GM18909 (cell line): ENCODE data around the gene ASF1B.
A peak's percentile ranks its signal among the peaks of the same experiment; 100 is the strongest.
"Not testable (repeated sequence)": the region's sequence is repeated elsewhere in the genome, so short reads cannot be mapped to it uniquely, and the experiment has no call there.

Source experiments
- ATAC-seq: cut with Tn5 transposase; IDR thresholded peaks from one replicate; pipeline ENCODE4 v1.9.1; 2021; ENCODE audit warnings: mild to moderate bottlenecking; ENCODE audit not compliant: unreplicated experiment, poor library complexity

ASF1B gene

GRCh38 chr19:14136509-14137281 is at the start of gene ASF1B:
TSS of gene ASF1B (minus strand) at chr19:14136589. CDS start at chr19:14136456, 133 bp downstream.
- peak; percentile 83 for ATAC-seq

- not testable (repeated sequence) for ATAC-seq
Observed at GRCh38 chr19:14185691-14186090, 49.3 kb upstream of the ASF1B start.

GRCh38 chr19:14185158-14185557 is 48.8 kb upstream of the ASF1B start:
- ATAC-seq = no peak

- ATAC-seq = no peak
Observed at GRCh38 chr19:14183741-14184350, 47.5 kb upstream of the ASF1B start.

- no peak for ATAC-seq
Observed at GRCh38 chr19:14182476-14182875, 46.1 kb upstream of the ASF1B start.

GRCh38 chr19:14181906-14182305 is 45.5 kb upstream of the ASF1B start:
- ATAC-seq = no peak

GRCh38 chr19:14181199-14181598 is 44.8 kb upstream of the ASF1B start:
- not testable (repeated sequence) for ATAC-seq

- no peak for ATAC-seq
Observed at GRCh38 chr19:14177496-14178074, 41.2 kb upstream of the ASF1B start.

- no peak for ATAC-seq
Observed at GRCh38 chr19:14175351-14175792, 39.0 kb upstream of the ASF1B start.

- no peak for ATAC-seq
Observed at GRCh38 chr19:14174883-14175282, 38.5 kb upstream of the ASF1B start.

- no peak for ATAC-seq
Observed at GRCh38 chr19:14168993-14169392, 32.6 kb upstream of the ASF1B start.

- no peak for ATAC-seq
Observed at GRCh38 chr19:14168259-14168972, 32.0 kb upstream of the ASF1B start.

GRCh38 chr19:14167576-14168138 is 31.3 kb upstream of the ASF1B start:
- ATAC-seq = no peak

GRCh38 chr19:14166999-14167575 is 30.7 kb upstream of the ASF1B start:
- no peak for ATAC-seq

- ATAC-seq = no peak
Observed at GRCh38 chr19:14165990-14166830, 29.8 kb upstream of the ASF1B start.

GRCh38 chr19:14164724-14165493 is 28.5 kb upstream of the ASF1B start:
- no peak for ATAC-seq

- no peak for ATAC-seq
Observed at GRCh38 chr19:14164082-14164481, 27.7 kb upstream of the ASF1B start.

GRCh38 chr19:14162871-14163297 is 26.5 kb upstream of the ASF1B start:
- ATAC-seq = no peak
